Neural crest cell (in vitro differentiated cells): ENCODE results near the gene SORCS2. TPM values are rescaled to one million over a fixed set of nuclear protein-coding genes. Genes with fewer than 3 reads are reported as not detected.

ENCODE experiments used
- DNase-seq: peaks from one replicate; pipeline ENCODE4 v3.0.0; 2021; ENCODE audit warnings: low read depth, mixed read lengths, low spot score
- H3K27ac Mint-ChIP-seq: one replicate; pipeline ENCODE4 v1.8.0; 2021; ENCODE audit warnings: mild to moderate bottlenecking, mixed read lengths; ENCODE audit not compliant: unreplicated experiment
- H3K27me3 Mint-ChIP-seq: 2 replicates; pipeline ENCODE4 v1.8.0; 2021; ENCODE audit warnings: low read depth, mild to moderate bottlenecking, mixed read lengths
- H3K36me3 Mint-ChIP-seq: 2 replicates; pipeline ENCODE4 v1.8.0; 2021; ENCODE audit warnings: low read depth, mild to moderate bottlenecking, mixed read lengths
- H3K4me1 Mint-ChIP-seq: 2 replicates; pipeline ENCODE4 v1.8.0; 2021; ENCODE audit warnings: mixed read lengths
- H3K4me3 Mint-ChIP-seq: one replicate; pipeline ENCODE4 v1.8.0; 2021; ENCODE audit warnings: mild to moderate bottlenecking, mixed read lengths
- H3K9me3 Mint-ChIP-seq: 2 replicates; pipeline ENCODE4 v1.8.0; 2021; ENCODE audit warnings: mixed read lengths
- CTCF ChIP-seq: fragments of 200-600 bp; sonication (generic); conservative IDR thresholded peaks from 2 replicates; pipeline ENCODE4 v1.5.0; 2021; ENCODE audit warnings: antibody characterized with exemption, mild to moderate bottlenecking
- total RNA-seq: library from RNA; stranded (reverse); gene quantifications from 2 replicates; pipeline ENCODE4 v1.2.1, GENCODE V29; 2021

SORCS2 gene
- total RNA-seq, 1 donor from 2014 or later: 1.1 TPM

GRCh38 chr4:7272404-7272803 lies 80.1 kb downstream of the SORCS2 start:
- no peaks in the 10 kb centered on the region for H3K27me3 Mint-ChIP-seq
- no peak overlapping the region for H3K4me3 Mint-ChIP-seq
- H3K36me3 Mint-ChIP-seq: no peaks in the 10 kb centered on the region
- no peak for TF ChIP-seq CTCF
- no peak overlapping the region for H3K27ac Mint-ChIP-seq
- peaks cover 11% of the 10 kb centered on the region for H3K4me1 Mint-ChIP-seq
- H3K9me3 Mint-ChIP-seq: no peaks in the 10 kb centered on the region
- no peak for DNase-seq

- H3K4me1 Mint-ChIP-seq: peaks cover 11% of the 10 kb centered on the region
- H3K4me3 Mint-ChIP-seq: no peak overlapping the region
- no peak overlapping the region for H3K27ac Mint-ChIP-seq
- H3K36me3 Mint-ChIP-seq: no peaks in the 10 kb centered on the region
- TF ChIP-seq CTCF: no peak
- H3K9me3 Mint-ChIP-seq: no peaks in the 10 kb centered on the region
- no peaks in the 10 kb centered on the region for H3K27me3 Mint-ChIP-seq
- no peak for DNase-seq
These were observed 81.5 kb downstream of the SORCS2 start for GRCh38 chr4:7273738-7274297.

GRCh38 chr4:7275067-7275466 lies 82.7 kb downstream of the SORCS2 start:
- no peak for DNase-seq
- Mint-ChIP-seq H3K27ac (no peak overlapping the region), H3K9me3 (no peaks in the 10 kb centered on the region), H3K36me3 (no peaks in the 10 kb centered on the region), H3K4me1 (peaks cover 11% of the 10 kb centered on the region), H3K27me3 (peaks cover 2% of the 10 kb centered on the region), H3K4me3 (no peak overlapping the region)
- no peak for TF ChIP-seq CTCF

GRCh38 chr4:7275490-7276154 lies 83.3 kb downstream of the SORCS2 start:
- Mint-ChIP-seq H3K4me1 (peaks cover 13% of the 10 kb centered on the region), H3K27me3 (peaks cover 2% of the 10 kb centered on the region)

GRCh38 chr4:7276515-7276914 lies 84.2 kb downstream of the SORCS2 start:
- no peak for DNase-seq
- Mint-ChIP-seq H3K9me3 (no peaks in the 10 kb centered on the region), H3K27ac (no peak overlapping the region), H3K4me1 (peaks cover 21% of the 10 kb centered on the region), H3K36me3 (no peaks in the 10 kb centered on the region), H3K27me3 (peaks cover 2% of the 10 kb centered on the region), H3K4me3 (no peak overlapping the region)
- TF ChIP-seq CTCF: no peak

More at GRCh38 chr4:7275490-7276154, 83.3 kb downstream of the SORCS2 start:
- no peak for DNase-seq
- Mint-ChIP-seq H3K4me3 (no peak overlapping the region), H3K9me3 (no peaks in the 10 kb centered on the region), H3K36me3 (no peaks in the 10 kb centered on the region), H3K27ac (no peak overlapping the region)
- no peak for TF ChIP-seq CTCF
